Measurements from ENCODE around the gene PTPRN2. TPM values are rescaled to one million over a fixed set of nuclear protein-coding genes. Genes with fewer than 3 reads are reported as not detected.
A peak's percentile ranks its signal among the peaks of the same experiment; 100 is the strongest.

PTPRN2 gene
- total and polyA plus RNA-seq, 2 of the 8 experiments (the other 6 are each of a cell fraction or from before 2014, with no cell fraction given): 2.6 to 4.5 TPM

- POLR2A ChIA-PET (ENCODE audit: partially characterized antibody): no interaction called here
- H3K9me3 ChIP-seq (ENCODE audit: insufficient read depth in 2 of 2, low read depth in 1 of 2, low read length in 1 of 2): peaks cover 14 to 32% of the 10 kb centered on the region in 2 experiments
- no peak overlapping the region for H3K9ac ChIP-seq (replicated peaks in 1 of 4; ENCODE audit: extremely low read depth in 1 of 4, low read depth in 3 of 4, low read length in 3 of 4)
- no peaks in the 10 kb centered on the region for H3K23me2 ChIP-seq (ENCODE audit: low read depth, low read length)
- no peak overlapping the region for H3K56ac ChIP-seq (replicated peaks; ENCODE audit: insufficient read length, low read depth, low read length)
- no peak overlapping the region for H3K18ac ChIP-seq (ENCODE audit: extremely low read depth, low read length)
- H3K27me3 ChIP-seq (replicated peaks in 1 of 4; ENCODE audit: control insufficient read depth in 3 of 4, extremely low read depth in 1 of 4, insufficient read depth in 3 of 4, low read length in 3 of 4): no peaks in the 10 kb centered on the region
- H4K91ac ChIP-seq (replicated peaks; ENCODE audit: insufficient read length, low read length): no peak overlapping the region
- no peak overlapping the region for H3K14ac ChIP-seq (ENCODE audit: insufficient read length)
- H3K27ac ChIP-seq (ENCODE audit: low read depth, low read length): no peak overlapping the region
- no peaks in the 10 kb centered on the region for H3K36me3 ChIP-seq (ENCODE audit: control insufficient read depth in 2 of 4, insufficient read depth in 4 of 4, low read length in 3 of 4)
- H3K4me2 ChIP-seq (ENCODE audit: insufficient read depth in 1 of 2, low read depth in 2 of 2, low read length in 2 of 2): no peak overlapping the region
- H4K20me1 ChIP-seq (replicated peaks in 1 of 2; ENCODE audit: control insufficient read depth in 1 of 2, insufficient read depth in 2 of 2, low read length in 2 of 2): no peaks in the 10 kb centered on the region
- DNase-seq (ENCODE audit: low read depth in 1 of 2, low spot score in 2 of 2): no peak
- no peak overlapping the region for H2BK12ac ChIP-seq (ENCODE audit: low read depth, low read length)
- H2AFZ ChIP-seq (ENCODE audit: low read length): no peak overlapping the region
- H2BK120ac ChIP-seq (replicated peaks; ENCODE audit: low read depth, low read length): no peak overlapping the region
- H2AK5ac ChIP-seq (ENCODE audit: low read depth, low read length): 0 out of 2 replicates have a peak overlapping the region, but pooled peaks have one; percentile 65
- CTCF ChIA-PET (ENCODE audit: partially characterized antibody): interaction anchor here (1.8 kb wide), 1 partner anchor 10 kb away, joined by 5 read pairs; no protein-coding TSS in a partner anchor
- H2BK15ac ChIP-seq (ENCODE audit: low read length): no peak overlapping the region
- TF ChIP-seq KDM4A (IDR thresholded peaks at IDR 0.05; ENCODE audit: low read depth, low read length, severe bottlenecking) (no peak), SAP30 (IDR thresholded peaks at IDR 0.05; ENCODE audit: insufficient read depth, insufficient replicate concordance, low read length) (no peak)
- H3K4me1 ChIP-seq (replicated peaks in 1 of 4; ENCODE audit: control insufficient read depth in 3 of 4, insufficient read depth in 4 of 4, low read length in 3 of 4): peaks cover 0 to 6% (median 3%) of the 10 kb centered on the region in 4 experiments; a peak in 3 of 7 replicates
- no peak overlapping the region for H2BK5ac ChIP-seq (ENCODE audit: low read depth, low read length)
- no peak overlapping the region for H3K4ac ChIP-seq (replicated peaks; ENCODE audit: insufficient read length, low read depth, low read length)
- H3K23ac ChIP-seq (ENCODE audit: insufficient read length): no peak overlapping the region
- no peak overlapping the region for H3K4me3 ChIP-seq (ENCODE audit: extremely low read depth in 1 of 4, insufficient read depth in 2 of 4, low read depth in 3 of 4, low read length in 4 of 4)
- H4K8ac ChIP-seq (ENCODE audit: extremely low read depth, insufficient read depth, low read length): no peak overlapping the region
- WGBS, 2 experiments (ENCODE audit: extremely low coverage in 1 of 2, insufficient coverage in 1 of 2, insufficient read length in 1 of 2, insufficient replicate concordance in 2 of 2, low coverage in 1 of 2, low lambda C conversion rate in 2 of 2, missing lambda C conversion rate in 1 of 2): 80% methylated on average over 9 of the region's 9 CpGs; no CpG with 5 or more reads in 1 of the 2 experiments
- no peak overlapping the region for H4K5ac ChIP-seq (ENCODE audit: insufficient read length, low read depth, low read length)
- no peak for FAIRE-seq
- no peaks in the 10 kb centered on the region for H3K79me2 ChIP-seq (ENCODE audit: control insufficient read depth in 1 of 2, insufficient read depth in 2 of 2, low read length in 2 of 2)
- no peaks in the 10 kb centered on the region for H3K79me1 ChIP-seq (ENCODE audit: low read depth, low read length)
- no peak overlapping the region for H2BK20ac ChIP-seq (ENCODE audit: low read length)
Measured at GRCh38 chr7:157886266-157886665, 701.4 kb downstream of the PTPRN2 start.

Data from H1 (cell line).